T-helper 22 cell (primary cell): ENCODE data around the gene CFAP92.
"Not testable (repeated sequence)": the region's sequence is repeated elsewhere in the genome, so short reads cannot be mapped to it uniquely, and the experiment has no call there.

Source experiments
- DNase-seq: peaks from one replicate; pipeline ENCODE4 v3.0.0-alpha.2; 2020; ENCODE audit warnings: low read depth

Gene CFAP92

GRCh38 chr3:128864849-128865804 lies 128.7 kb downstream of the CFAP92 start:
- not testable (repeated sequence) for DNase-seq

- DNase-seq: no peak
Observed at GRCh38 chr3:128864351-128864811, 129.5 kb downstream of the CFAP92 start.

- DNase-seq: no peak
Observed at GRCh38 chr3:128863560-128863959, 130.3 kb downstream of the CFAP92 start.

- no peak for DNase-seq
Observed at GRCh38 chr3:128861491-128861890, 132.4 kb downstream of the CFAP92 start.
